Esophagus (tissue), 2 donors: ENCODE measurements around the gene BIN2. TPM values are rescaled to one million over a fixed set of nuclear protein-coding genes. Genes with fewer than 3 reads are reported as not detected.

Experiments used
- H3K27ac ChIP-seq, 2 donors: one replicate each; pipeline ENCODE4 v1.5.1; 2013; ENCODE audit warnings: low read depth in 2 of 2, mild to moderate bottlenecking in 2 of 2, inconsistent platforms in 1 of 2, low read length in 1 of 2, moderate library complexity in 1 of 2
- H3K27me3 ChIP-seq, 2 donors: one replicate each; pipeline ENCODE4 v1.6.1; 2013; ENCODE audit warnings: low read length in 2 of 2, control low read depth in 1 of 2, mild to moderate bottlenecking in 1 of 2; ENCODE audit not compliant: insufficient read depth in 2 of 2, control insufficient read depth in 1 of 2
- H3K36me3 ChIP-seq, 2 donors: one replicate each; pipeline ENCODE4 v1.6.1; 2013; ENCODE audit warnings: low read length in 1 of 2; ENCODE audit not compliant: control insufficient read depth in 2 of 2, insufficient read depth in 2 of 2
- H3K4me1 ChIP-seq, 2 donors: one replicate each; pipeline ENCODE4 v1.6.1; 2013; ENCODE audit warnings: low read length in 1 of 2; ENCODE audit not compliant: control insufficient read depth in 2 of 2, insufficient read depth in 2 of 2
- H3K4me3 ChIP-seq, 2 donors: one replicate each; pipeline ENCODE4 v1.5.1; 2013; ENCODE audit warnings: low read length in 2 of 2, mild to moderate bottlenecking in 2 of 2, low read depth in 1 of 2, moderate library complexity in 1 of 2
- H3K9me3 ChIP-seq, 2 donors: one replicate each; pipeline ENCODE4 v1.6.1; 2013; ENCODE audit warnings: mild to moderate bottlenecking in 2 of 2, low read depth in 1 of 2, low read length in 1 of 2, moderate library complexity in 1 of 2; ENCODE audit not compliant: control insufficient read depth in 2 of 2, insufficient read depth in 1 of 2
- WGBS, 2 donors: extraction: QIAGEN DNeasy Blood & Tissue Kit; methylation state at CpG; one replicate each; pipeline ENCODE4 v1.1.7; 2013; 5-methylcytosine and 5-hydroxymethylcytosine counted together
- polyA plus RNA-seq, 2 donors: library from polyadenylated mRNA; stranded (reverse); fragments of 200-250 nt; gene quantifications; one replicate each; pipeline ENCODE4 v1.2.3, GENCODE V29; 2013
- donor health status: healthy with polysubstance abuse.
- donor health status: Bipolar disorder and iron deficiency.

BIN2 gene
- polyA plus RNA-seq, 2 donors: 1.7 to 2.4 TPM

DNA sequence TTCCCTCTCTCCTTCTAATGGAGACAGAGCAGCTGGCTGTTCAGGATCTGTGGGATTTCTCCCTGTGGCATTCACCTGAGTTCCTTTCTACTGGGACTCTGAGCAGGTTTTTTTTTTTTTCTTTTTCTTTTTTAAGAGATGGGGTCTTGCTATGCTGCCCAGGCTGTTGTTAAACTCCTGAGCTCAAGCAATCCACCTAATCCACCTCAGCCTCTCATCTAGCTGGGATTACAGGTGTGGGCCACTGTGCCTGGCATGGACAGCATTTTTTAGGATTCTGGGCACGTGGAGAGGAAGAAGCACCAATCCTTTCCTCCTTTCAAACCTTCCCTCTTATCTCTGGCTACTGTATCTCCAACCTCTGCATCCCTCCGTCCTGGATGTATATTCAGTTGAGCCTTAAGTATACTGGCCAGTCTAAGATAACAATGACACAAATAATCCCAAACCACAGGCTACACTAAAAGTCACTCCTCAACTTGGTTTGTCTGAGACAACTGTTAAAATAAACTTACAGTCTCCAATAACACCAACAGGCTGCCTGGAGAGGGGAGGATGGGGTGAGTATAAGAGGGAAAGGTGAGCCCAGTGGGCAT is 38.9 kb upstream of the BIN2 start:
- Histone ChIP-seq H3K4me3 (no peak overlapping the region), H3K4me1 (no peaks in the 10 kb centered on the region), H3K27me3 (no peaks in the 10 kb centered on the region), H3K36me3 (no peaks in the 10 kb centered on the region), H3K9me3 (no peaks in the 10 kb centered on the region), H3K27ac (no peak overlapping the region)
- 78 to 80% methylated on average over 2 of the region's 2 CpGs for WGBS, 2 donors

DNA sequence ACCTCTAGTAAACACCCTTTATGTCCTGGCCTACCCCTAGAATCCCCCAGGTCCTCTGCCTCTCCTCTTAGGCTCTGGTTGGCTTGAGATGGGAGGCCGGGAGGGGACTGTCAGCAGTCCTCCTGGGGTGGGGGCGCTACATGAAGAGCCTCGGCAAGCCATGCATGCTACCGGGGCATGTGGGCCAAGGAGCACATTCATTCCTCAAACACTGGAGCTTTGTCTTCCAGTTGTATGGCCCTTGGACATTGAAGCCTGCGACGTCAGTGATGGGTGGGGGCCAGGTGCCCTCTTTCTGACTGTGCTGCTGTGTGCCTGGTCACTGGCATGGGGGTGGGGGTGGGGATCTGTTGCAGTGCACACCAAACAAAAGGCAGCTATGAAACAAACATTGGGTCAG is 38.3 kb upstream of the BIN2 start:
- no peaks in the 10 kb centered on the region for H3K27me3 ChIP-seq
- H3K36me3 ChIP-seq: no peaks in the 10 kb centered on the region
- WGBS, 2 donors: 85 to 90% methylated on average over 6 of the region's 6 CpGs

GRCh38 chr12:51361161-51362016 is 37.4 kb upstream of the BIN2 start:
- no peaks in the 10 kb centered on the region for H3K36me3 ChIP-seq
- 79 to 86% methylated on average over 8 of the region's 8 CpGs for WGBS, 2 donors
- H3K27me3 ChIP-seq: no peaks in the 10 kb centered on the region
- H3K9me3 ChIP-seq: no peaks in the 10 kb centered on the region
- no peak overlapping the region for H3K4me3 ChIP-seq
- H3K27ac ChIP-seq: no peak overlapping the region
- H3K4me1 ChIP-seq: no peaks in the 10 kb centered on the region

More for the DNA sequence above, 38.3 kb upstream of the BIN2 start:
- Histone ChIP-seq H3K4me1 (no peaks in the 10 kb centered on the region), H3K27ac (no peak overlapping the region), H3K4me3 (no peak overlapping the region), H3K9me3 (no peaks in the 10 kb centered on the region)

GRCh38 chr12:51360315-51360714 is 36.3 kb upstream of the BIN2 start:
- no peaks in the 10 kb centered on the region for H3K4me1 ChIP-seq
- H3K27ac ChIP-seq: no peak overlapping the region
- H3K36me3 ChIP-seq: no peaks in the 10 kb centered on the region
- no peak overlapping the region for H3K4me3 ChIP-seq
- no peaks in the 10 kb centered on the region for H3K9me3 ChIP-seq
- 95 to 100% methylated on average over 2 of the region's 2 CpGs for WGBS, 2 donors
- no peaks in the 10 kb centered on the region for H3K27me3 ChIP-seq

DNA sequence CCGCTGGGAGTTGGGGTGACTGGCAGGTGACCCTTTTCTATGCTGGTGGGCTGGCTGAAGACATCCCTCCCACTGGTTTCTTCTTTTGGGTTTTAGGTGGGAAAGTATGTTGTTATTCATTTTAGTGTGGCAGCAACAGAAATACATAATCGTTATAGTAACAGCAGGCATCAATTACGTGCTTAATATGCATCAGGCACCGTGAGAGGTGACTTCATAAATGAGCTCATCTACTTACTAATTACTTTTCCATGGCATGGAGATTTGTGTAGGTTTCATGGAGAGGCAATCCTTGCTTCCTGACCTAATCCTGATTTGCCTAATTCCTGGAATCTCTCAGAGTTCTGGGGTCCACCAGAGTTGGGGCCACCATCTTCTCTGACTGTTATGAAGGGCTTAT is 35.9 kb upstream of the BIN2 start:
- Histone ChIP-seq H3K36me3 (no peaks in the 10 kb centered on the region), H3K4me3 (no peak overlapping the region), H3K27me3 (no peaks in the 10 kb centered on the region), H3K27ac (no peak overlapping the region), H3K9me3 (no peaks in the 10 kb centered on the region), H3K4me1 (no peaks in the 10 kb centered on the region)
- WGBS, 2 donors: 90 to 92% methylated on average over 4 of the region's 4 CpGs

GRCh38 chr12:51358496-51358895 is 34.5 kb upstream of the BIN2 start:
- no peak overlapping the region for H3K27ac ChIP-seq
- WGBS, 2 donors: 90 to 93% methylated on average over 8 of the region's 8 CpGs
- H3K4me1 ChIP-seq: no peaks in the 10 kb centered on the region
- H3K36me3 ChIP-seq: no peaks in the 10 kb centered on the region
- H3K9me3 ChIP-seq: no peaks in the 10 kb centered on the region
- no peaks in the 10 kb centered on the region for H3K27me3 ChIP-seq
- H3K4me3 ChIP-seq: no peak overlapping the region

GRCh38 chr12:51357374-51358047 is 33.5 kb upstream of the BIN2 start:
- Histone ChIP-seq H3K9me3 (no peaks in the 10 kb centered on the region), H3K4me3 (no peak overlapping the region), H3K36me3 (no peaks in the 10 kb centered on the region), H3K27me3 (no peaks in the 10 kb centered on the region), H3K4me1 (no peaks in the 10 kb centered on the region), H3K27ac (no peak overlapping the region)
- 82 to 87% methylated on average over 10 of the region's 10 CpGs for WGBS, 2 donors

GRCh38 chr12:51351913-51352532 is 28.0 kb upstream of the BIN2 start:
- Histone ChIP-seq H3K9me3 (no peaks in the 10 kb centered on the region), H3K27me3 (no peaks in the 10 kb centered on the region), H3K36me3 (no peaks in the 10 kb centered on the region), H3K4me3 (no peak overlapping the region), H3K4me1 (no peaks in the 10 kb centered on the region), H3K27ac (no peak overlapping the region)
- 53 to 55% methylated on average over 11 of the region's 11 CpGs for WGBS, 2 donors

- WGBS, 2 donors: 86 to 89% methylated on average over 5 of the region's 5 CpGs
- no peaks in the 10 kb centered on the region for H3K27me3 ChIP-seq
- H3K27ac ChIP-seq: no peak overlapping the region
- H3K36me3 ChIP-seq: no peaks in the 10 kb centered on the region
- H3K4me1 ChIP-seq: no peaks in the 10 kb centered on the region
- no peaks in the 10 kb centered on the region for H3K9me3 ChIP-seq
- no peak overlapping the region for H3K4me3 ChIP-seq
Measured at GRCh38 chr12:51349026-51349425, 25.1 kb upstream of the BIN2 start.
